Measurements from ENCODE around the gene TPCN1.

- TF ChIP-seq POLR2A (IDR thresholded peaks at IDR 0.05) = no peak
- TF ChIP-seq CTCF (IDR thresholded peaks at IDR 0.05) = no peak
These were observed 126.6 kb downstream of the TPCN1 start for GRCh38 chr12:113347892-113348291.
